ENCODE data around the gene CLEC9A.

DNA sequence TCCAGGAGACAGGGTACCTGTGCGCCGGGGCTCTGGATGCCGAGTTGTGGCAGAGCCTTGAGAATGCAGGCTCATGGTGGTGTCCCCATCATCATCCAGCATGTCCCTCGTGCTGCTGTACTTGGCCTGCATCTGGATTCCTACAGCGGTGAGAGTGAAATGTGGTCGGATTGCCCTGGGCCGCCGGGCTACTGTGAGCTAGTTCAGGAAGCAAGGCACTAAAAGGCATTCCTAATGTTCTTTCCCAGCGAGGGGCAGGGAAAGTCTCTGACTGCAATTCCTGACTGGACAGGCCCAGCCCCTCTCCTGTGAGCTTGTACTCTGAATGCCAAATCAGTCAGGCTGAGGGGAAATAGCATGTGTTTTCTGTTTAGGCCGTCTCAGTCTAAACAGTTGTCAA, 68.3 kb downstream of the CLEC9A start, which contains the start of gene CLEC1A:
- TF ChIP-seq CTCF (IDR thresholded peaks at IDR 0.05; ENCODE audit: poor library complexity) (no peak), EZH2phosphoT487 (IDR thresholded peaks at IDR 0.05; ENCODE audit: low read depth, severe bottlenecking, unreplicated experiment) (no peak), EZH2 (IDR thresholded peaks at IDR 0.05; ENCODE audit: borderline replicate concordance) (no peak)

Measured in hepatocyte (in vitro differentiated cells).